ENCODE results near the gene IQSEC1.

The IQSEC1 gene

DNA sequence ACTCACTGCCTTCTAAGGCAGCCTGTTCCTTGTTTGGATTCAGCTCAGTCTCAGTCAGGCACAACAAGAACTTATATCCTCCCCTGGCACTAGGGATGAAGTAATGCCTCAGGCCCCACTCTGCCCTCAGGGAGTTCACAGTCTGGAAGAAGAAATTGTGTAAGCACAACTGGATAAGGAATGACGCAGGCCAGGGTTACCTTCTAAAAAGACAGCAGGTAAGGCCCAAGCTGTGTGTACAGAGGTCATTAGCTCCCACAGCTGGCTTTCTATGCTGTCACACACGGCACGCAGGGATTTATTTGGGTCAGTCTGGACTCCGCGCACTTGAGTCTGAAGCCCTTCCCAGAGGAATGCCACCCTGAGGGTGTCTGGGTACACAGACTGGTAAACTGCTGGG is 82.9 kb downstream of the IQSEC1 start:
- TF ChIP-seq, protein P1, sequence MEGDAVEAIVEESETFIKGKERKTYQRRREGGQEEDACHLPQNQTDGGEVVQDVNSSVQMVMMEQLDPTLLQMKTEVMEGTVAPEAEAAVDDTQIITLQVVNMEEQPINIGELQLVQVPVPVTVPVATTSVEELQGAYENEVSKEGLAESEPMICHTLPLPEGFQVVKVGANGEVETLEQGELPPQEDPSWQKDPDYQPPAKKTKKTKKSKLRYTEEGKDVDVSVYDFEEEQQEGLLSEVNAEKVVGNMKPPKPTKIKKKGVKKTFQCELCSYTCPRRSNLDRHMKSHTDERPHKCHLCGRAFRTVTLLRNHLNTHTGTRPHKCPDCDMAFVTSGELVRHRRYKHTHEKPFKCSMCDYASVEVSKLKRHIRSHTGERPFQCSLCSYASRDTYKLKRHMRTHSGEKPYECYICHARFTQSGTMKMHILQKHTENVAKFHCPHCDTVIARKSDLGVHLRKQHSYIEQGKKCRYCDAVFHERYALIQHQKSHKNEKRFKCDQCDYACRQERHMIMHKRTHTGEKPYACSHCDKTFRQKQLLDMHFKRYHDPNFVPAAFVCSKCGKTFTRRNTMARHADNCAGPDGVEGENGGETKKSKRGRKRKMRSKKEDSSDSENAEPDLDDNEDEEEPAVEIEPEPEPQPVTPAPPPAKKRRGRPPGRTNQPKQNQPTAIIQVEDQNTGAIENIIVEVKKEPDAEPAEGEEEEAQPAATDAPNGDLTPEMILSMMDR (IDR thresholded peaks at IDR 0.05; ENCODE audit: extremely low read depth, missing control alignments) = no peak
- DNase-seq (ENCODE audit: low spot score) = no peak

DNA sequence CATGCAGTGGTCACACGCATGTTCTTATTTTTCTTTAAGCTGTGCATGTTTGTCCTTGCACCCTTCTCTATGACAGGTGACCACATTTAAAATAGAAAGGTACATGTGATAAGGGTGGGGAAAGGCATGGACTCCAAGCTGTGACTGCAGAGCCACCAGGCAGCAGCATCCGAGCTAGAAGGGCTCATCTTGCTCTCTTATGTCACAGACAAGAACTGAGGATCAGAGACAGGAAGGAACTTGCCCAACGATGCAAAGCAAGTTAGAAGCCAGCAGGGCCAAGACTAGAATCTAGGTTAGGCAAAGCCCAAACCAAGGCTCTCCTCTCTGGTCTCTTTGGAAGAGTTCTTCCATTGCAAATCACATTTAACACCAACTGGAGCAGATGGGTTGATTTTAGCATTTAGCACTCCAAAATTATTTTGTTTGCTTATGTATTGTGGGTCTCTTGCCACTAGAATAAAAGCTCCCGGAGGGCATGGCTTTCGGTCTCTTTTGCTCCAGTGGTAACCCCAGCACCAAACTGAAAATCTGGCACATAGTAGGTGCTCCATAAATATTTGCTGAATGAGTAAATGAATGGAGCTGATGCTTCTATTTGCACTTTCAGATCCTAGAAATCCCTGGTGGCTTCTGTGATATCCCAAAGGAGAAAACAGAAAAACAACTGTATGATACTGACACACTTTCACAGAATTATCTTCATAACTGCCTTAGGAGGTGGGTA is 84.3 kb downstream of the IQSEC1 start:
- DNase-seq (ENCODE audit: low spot score) = no peak
- TF ChIP-seq, protein P1 (IDR thresholded peaks at IDR 0.05; ENCODE audit: extremely low read depth, missing control alignments) = no peak

- TF ChIP-seq, protein P1 (IDR thresholded peaks at IDR 0.05; ENCODE audit: extremely low read depth, missing control alignments) = no peak
- no peak for DNase-seq (ENCODE audit: low spot score)
These were observed 85.6 kb downstream of the IQSEC1 start for GRCh38 chr3:12987602-12988001.

GRCh38 chr3:12986986-12987385 is 86.2 kb downstream of the IQSEC1 start:
- TF ChIP-seq, protein P1 (IDR thresholded peaks at IDR 0.05; ENCODE audit: extremely low read depth, missing control alignments) = no peak
- DNase-seq (ENCODE audit: low spot score) = no peak

DNA sequence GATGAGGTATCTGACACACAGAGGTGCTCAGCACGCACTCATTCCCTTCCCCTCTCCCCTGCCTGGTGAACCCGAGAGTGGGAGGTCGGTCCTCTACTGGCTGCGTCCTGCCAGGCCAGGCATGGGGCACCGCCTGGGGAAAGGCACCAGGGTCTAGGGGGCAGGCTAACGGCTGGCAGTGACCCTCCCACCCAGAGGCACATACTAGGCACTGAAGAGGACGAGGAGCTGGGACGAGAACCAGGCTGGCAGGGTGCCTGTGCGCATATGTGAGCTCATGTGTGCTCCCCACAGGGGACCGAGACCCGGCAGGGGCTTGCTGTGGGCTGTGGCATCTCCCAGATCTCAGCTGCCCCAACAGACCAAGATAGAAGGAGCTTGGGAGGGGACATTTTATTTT is 86.7 kb downstream of the IQSEC1 start:
- TF ChIP-seq, protein P1 (IDR thresholded peaks at IDR 0.05; ENCODE audit: extremely low read depth, missing control alignments) = no peak
- DNase-seq (ENCODE audit: low spot score) = no peak

GRCh38 chr3:12986031-12986430 is 87.2 kb downstream of the IQSEC1 start:
- DNase-seq (ENCODE audit: low spot score) = no peak
- TF ChIP-seq, protein P1 (IDR thresholded peaks at IDR 0.05; ENCODE audit: extremely low read depth, missing control alignments) = no peak

DNA sequence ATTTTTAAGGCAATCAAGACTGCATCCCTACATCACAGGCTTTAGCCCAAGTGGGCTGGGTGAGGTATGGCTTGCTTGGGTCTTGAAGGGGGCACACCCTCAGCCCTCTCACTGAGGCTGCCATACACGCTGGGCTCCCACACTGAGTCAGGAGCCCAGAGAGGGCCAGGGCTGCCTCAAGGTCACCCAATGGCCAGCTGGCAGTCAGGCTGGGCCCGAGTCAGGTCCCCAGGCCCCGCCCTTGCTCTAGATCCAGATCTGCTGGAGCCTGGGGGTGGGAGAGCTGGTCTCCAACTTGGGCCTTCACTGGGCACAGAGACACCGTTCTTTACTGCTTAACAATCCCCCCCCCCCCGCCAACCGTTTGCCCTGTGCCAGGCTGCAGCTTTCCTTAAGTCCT is 88.1 kb downstream of the IQSEC1 start:
- no peak for DNase-seq (ENCODE audit: low spot score)
- TF ChIP-seq, protein P1 (IDR thresholded peaks at IDR 0.05; ENCODE audit: extremely low read depth, missing control alignments) = no peak

Data from GM20000 (cell line).